ENCODE data around the gene FAM131A. TPM values are rescaled to one million over a fixed set of nuclear protein-coding genes. Genes with fewer than 3 reads are reported as not detected.

Gene FAM131A
- total RNA-seq, 6 donors from 2014 or later, result 14.8 to 52.7 (median 25.2) TPM

DNA sequence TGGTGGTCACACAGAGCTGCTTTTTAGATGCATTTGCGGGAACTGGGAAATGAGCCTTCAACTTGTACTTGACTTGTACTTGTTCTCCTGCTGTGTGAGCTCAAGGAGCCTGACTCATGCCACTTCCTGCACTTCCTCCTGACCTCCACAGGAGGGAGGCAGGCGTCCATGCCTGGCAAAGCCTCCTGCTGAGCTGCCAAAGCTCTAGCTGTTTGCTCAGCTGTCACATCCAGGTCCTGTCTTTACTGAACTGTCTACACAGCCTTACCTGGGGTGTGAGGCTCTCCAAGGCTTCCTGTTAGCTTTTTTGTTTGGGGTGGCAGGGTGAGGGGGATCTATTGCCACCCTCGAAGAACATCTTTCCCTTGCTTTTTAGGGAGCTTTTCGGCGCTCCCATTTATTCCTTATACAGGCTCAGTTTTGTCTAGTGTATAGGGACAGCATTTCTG is 34.2 kb downstream of the FAM131A start:
- H3K27me3 ChIP-seq, result no peaks in the 10 kb centered on the region
- TF ChIP-seq, protein P1, sequence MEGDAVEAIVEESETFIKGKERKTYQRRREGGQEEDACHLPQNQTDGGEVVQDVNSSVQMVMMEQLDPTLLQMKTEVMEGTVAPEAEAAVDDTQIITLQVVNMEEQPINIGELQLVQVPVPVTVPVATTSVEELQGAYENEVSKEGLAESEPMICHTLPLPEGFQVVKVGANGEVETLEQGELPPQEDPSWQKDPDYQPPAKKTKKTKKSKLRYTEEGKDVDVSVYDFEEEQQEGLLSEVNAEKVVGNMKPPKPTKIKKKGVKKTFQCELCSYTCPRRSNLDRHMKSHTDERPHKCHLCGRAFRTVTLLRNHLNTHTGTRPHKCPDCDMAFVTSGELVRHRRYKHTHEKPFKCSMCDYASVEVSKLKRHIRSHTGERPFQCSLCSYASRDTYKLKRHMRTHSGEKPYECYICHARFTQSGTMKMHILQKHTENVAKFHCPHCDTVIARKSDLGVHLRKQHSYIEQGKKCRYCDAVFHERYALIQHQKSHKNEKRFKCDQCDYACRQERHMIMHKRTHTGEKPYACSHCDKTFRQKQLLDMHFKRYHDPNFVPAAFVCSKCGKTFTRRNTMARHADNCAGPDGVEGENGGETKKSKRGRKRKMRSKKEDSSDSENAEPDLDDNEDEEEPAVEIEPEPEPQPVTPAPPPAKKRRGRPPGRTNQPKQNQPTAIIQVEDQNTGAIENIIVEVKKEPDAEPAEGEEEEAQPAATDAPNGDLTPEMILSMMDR (IDR thresholded peaks at IDR 0.05), result peak; percentile 88 to 95 (median 90)
- TF ChIP-seq EP300 (IDR thresholded peaks at IDR 0.05), result no peak
- no peak for TF ChIP-seq POLR2A (IDR thresholded peaks at IDR 0.05)
- TF ChIP-seq POLR2AphosphoS5 (IDR thresholded peaks at IDR 0.05), result peak in 1 of 2 donors; percentile 48
- 49 to 60% methylated on average over 4 to 5 of the region's 5 CpGs for WGBS, 2 donors
- DNase-seq (peak in 1 of 2 donors; percentile 87), ATAC-seq (ENCODE audit: low FRiP score in 2 of 2) (peak; percentile 88 to 92)
- H3K9me3 ChIP-seq, result no peaks in the 10 kb centered on the region
- peaks cover 8 to 14% (median 9%) of the 10 kb centered on the region in 4 donors for H3K4me1 ChIP-seq
- H3K27ac ChIP-seq, result no peak overlapping the region
- no peak overlapping the region for H3K4me3 ChIP-seq
- H3K36me3 ChIP-seq, result peaks cover 0 to 30% (median 15%) of the 10 kb centered on the region in 4 donors

DNA sequence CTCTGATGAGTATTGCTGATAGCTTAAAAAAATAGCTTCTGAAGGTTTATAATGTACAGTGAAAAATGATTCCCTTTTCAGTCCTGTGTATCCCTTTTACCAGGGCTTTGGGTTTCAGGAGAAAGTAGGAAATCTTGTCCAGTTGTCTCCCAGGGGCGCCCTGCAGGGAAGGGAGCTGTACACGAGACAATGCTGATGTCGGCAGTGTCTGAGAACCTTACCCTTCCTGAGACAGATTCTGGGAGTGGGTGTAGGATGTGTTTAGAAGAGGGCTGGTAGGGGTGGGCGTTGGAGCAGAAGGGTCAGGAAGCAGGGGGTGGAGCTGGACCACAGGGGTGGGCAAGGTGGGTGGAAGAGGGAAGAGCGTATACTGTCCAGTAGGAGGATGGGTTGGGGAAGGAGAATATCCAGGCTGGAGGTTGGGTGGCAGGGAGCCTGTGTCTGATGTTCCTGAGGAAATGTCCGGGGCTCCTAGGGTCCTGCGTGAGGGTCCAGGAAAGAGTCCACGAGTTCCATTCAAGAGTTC is 35.0 kb downstream of the FAM131A start:
- Histone ChIP-seq H3K4me3 (no peak overlapping the region), H3K27ac (no peak overlapping the region), H3K27me3 (no peaks in the 10 kb centered on the region), H3K4me1 (peaks cover 8 to 14% (median 9%) of the 10 kb centered on the region in 4 donors), H3K36me3 (peaks cover 0 to 24% (median 12%) of the 10 kb centered on the region in 4 donors), H3K9me3 (no peaks in the 10 kb centered on the region)
- no peak for DNase-seq
- ATAC-seq (ENCODE audit: low FRiP score in 2 of 2), result no peak
- WGBS, 2 donors, result 73 to 75% methylated on average over 8 of the region's 8 CpGs
- TF ChIP-seq EP300 (IDR thresholded peaks at IDR 0.05), result no peak
- TF ChIP-seq, protein P1 (IDR thresholded peaks at IDR 0.05), result no peak
- TF ChIP-seq POLR2A (IDR thresholded peaks at IDR 0.05), result no peak
- TF ChIP-seq POLR2AphosphoS5 (IDR thresholded peaks at IDR 0.05), result no peak

DNA sequence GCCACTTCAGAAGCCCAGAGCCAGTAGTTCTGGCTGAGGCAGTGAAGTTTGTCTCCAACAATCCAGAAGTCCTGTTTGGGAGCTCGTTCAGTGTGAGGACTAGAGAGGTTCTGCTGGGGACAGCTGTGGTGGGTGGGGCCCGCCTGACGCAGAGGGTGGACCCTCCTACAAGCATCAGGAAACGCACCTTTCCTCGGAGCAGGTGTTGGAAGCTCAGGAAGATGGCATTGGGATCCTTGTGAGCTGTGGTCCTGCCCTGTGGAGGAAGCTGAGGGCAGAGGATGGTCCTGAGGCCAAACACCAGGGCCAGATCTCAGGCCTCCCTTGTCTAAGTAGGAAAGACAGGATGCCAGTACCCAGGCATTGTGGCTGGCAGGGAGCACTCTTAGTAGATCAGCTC is 35.5 kb downstream of the FAM131A start:
- no peaks in the 10 kb centered on the region for H3K9me3 ChIP-seq
- WGBS, 2 donors, result 78 to 84% methylated on average over 5 of the region's 5 CpGs
- H3K4me3 ChIP-seq, result no peak overlapping the region
- peaks cover 0 to 18% (median 9%) of the 10 kb centered on the region in 4 donors for H3K36me3 ChIP-seq
- H3K27me3 ChIP-seq, result no peaks in the 10 kb centered on the region
- H3K4me1 ChIP-seq, result peaks cover 8 to 14% (median 11%) of the 10 kb centered on the region in 4 donors
- no peak for ATAC-seq (ENCODE audit: low FRiP score in 2 of 2)
- no peak for DNase-seq
- no peak for TF ChIP-seq POLR2AphosphoS5 (IDR thresholded peaks at IDR 0.05)
- TF ChIP-seq EP300 (IDR thresholded peaks at IDR 0.05), result no peak
- no peak for TF ChIP-seq POLR2A (IDR thresholded peaks at IDR 0.05)
- TF ChIP-seq, protein P1 (IDR thresholded peaks at IDR 0.05), result no peak
- no peak overlapping the region for H3K27ac ChIP-seq

DNA sequence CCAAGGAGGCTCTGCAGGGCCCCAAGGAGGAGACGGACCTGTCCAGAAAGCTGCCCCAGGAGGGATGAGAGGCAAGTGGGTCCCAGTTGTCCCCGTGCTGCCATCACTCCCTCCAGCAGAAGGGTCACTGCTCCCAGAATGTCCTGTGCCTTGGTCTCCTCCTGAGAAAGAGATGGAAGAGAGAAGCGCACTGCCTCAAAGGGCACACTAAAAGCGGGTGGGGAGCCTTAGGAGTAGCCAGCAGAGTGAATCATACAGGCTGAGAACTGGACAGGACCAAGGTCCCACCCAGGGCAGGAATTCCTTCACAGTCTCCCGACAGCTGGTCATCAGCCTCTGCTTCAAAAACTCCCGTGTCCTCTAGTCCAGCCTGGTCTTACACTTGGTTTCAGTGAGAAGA is 36.0 kb downstream of the FAM131A start:
- H3K27me3 ChIP-seq, result no peaks in the 10 kb centered on the region
- peaks cover 0 to 13% (median 4%) of the 10 kb centered on the region in 4 donors for H3K36me3 ChIP-seq
- DNase-seq, result no peak
- peaks cover 8 to 16% (median 10%) of the 10 kb centered on the region in 4 donors for H3K4me1 ChIP-seq
- no peak overlapping the region for H3K27ac ChIP-seq
- WGBS, 2 donors, result 76 to 82% methylated on average over 5 to 6 of the region's 6 CpGs
- TF ChIP-seq POLR2AphosphoS5 (IDR thresholded peaks at IDR 0.05), result no peak
- TF ChIP-seq POLR2A (IDR thresholded peaks at IDR 0.05), result no peak
- TF ChIP-seq EP300 (IDR thresholded peaks at IDR 0.05), result no peak
- TF ChIP-seq, protein P1 (IDR thresholded peaks at IDR 0.05), result no peak
- H3K9me3 ChIP-seq, result no peaks in the 10 kb centered on the region
- ATAC-seq (ENCODE audit: low FRiP score in 2 of 2), result peak in 1 of 2 donors; percentile 88
- H3K4me3 ChIP-seq, result no peak overlapping the region

Measured in upper lobe of left lung (tissue), 6 donors.